Activated T-cell treated with anti-CD3 and anti-CD28 coated beads, Interleukin-2, amount 50 U/mL, for 72 hours (primary cell): ENCODE measurements around the gene CALHM3. TPM values are rescaled to one million over a fixed set of nuclear protein-coding genes. Genes with fewer than 3 reads are reported as not detected.
A peak's percentile ranks its signal among the peaks of the same experiment; 100 is the strongest.

Experiments
- ATAC-seq, 2 donors: fragments of 150-1000 bp; cut with Tn5 transposase; replicated peaks in 1 of 2; 2 replicates each; pipeline ENCODE4 v1.10.0; 2021; ENCODE audit warnings: moderate library complexity in 2 of 2, mild to moderate bottlenecking in 1 of 2
- DNase-seq, 2 donors: peaks; one replicate each; pipeline ENCODE4 v3.0.0; 2021 to 2022; ENCODE audit warnings: mixed read lengths in 1 of 2
- H3K27ac Mint-ChIP-seq: one replicate; pipeline ENCODE4 v1.8.0; 2022; ENCODE audit warnings: mild to moderate bottlenecking, moderate library complexity, mixed read lengths
- H3K27me3 Mint-ChIP-seq: one replicate; pipeline ENCODE4 v1.8.0; 2022; ENCODE audit warnings: low read depth, mixed read lengths
- H3K36me3 Mint-ChIP-seq, 2 donors: one replicate each; pipeline ENCODE4 v1.8.0; 2022; ENCODE audit warnings: mixed read lengths in 2 of 2, mild to moderate bottlenecking in 1 of 2; ENCODE audit not compliant: insufficient read depth in 2 of 2
- H3K4me1 Mint-ChIP-seq: one replicate; pipeline ENCODE4 v1.8.0; 2022; ENCODE audit warnings: low read depth, mixed read lengths
- H3K4me3 Mint-ChIP-seq, 2 donors: one replicate each; pipeline ENCODE4 v1.8.0; 2022; ENCODE audit warnings: mild to moderate bottlenecking in 2 of 2, mixed read lengths in 2 of 2, moderate library complexity in 2 of 2
- H3K9me3 Mint-ChIP-seq, 2 donors: one replicate each; pipeline ENCODE4 v1.8.0; 2022; ENCODE audit warnings: mixed read lengths in 2 of 2
- total RNA-seq, 2 donors: library from RNA; stranded (reverse); gene quantifications; one replicate each; pipeline ENCODE4 v1.2.3, GENCODE V29; 2022

CALHM3 gene
- total RNA-seq, 2 donors from 2014 or later = not detected

- Mint-ChIP-seq H3K9me3 (no peaks in the 10 kb centered on the region), H3K4me3 (no peak overlapping the region), H3K27ac (no peak overlapping the region), H3K27me3 (no peaks in the 10 kb centered on the region), H3K4me1 (peaks cover 21% of the 10 kb centered on the region), H3K36me3 (peaks cover 13 to 22% of the 10 kb centered on the region in 2 donors)
- no peak for ATAC-seq
- no peak for DNase-seq
Measured at GRCh38 chr10:103447187-103447586, 31.9 kb downstream of the CALHM3 start.

GRCh38 chr10:103445767-103446567 lies 33.1 kb downstream of the CALHM3 start:
- no peak overlapping the region for H3K27ac Mint-ChIP-seq
- H3K27me3 Mint-ChIP-seq = no peaks in the 10 kb centered on the region
- peaks cover 13 to 24% of the 10 kb centered on the region in 2 donors for H3K36me3 Mint-ChIP-seq
- DNase-seq = no peak
- no peak for ATAC-seq
- H3K4me1 Mint-ChIP-seq = peaks cover 21% of the 10 kb centered on the region
- no peaks in the 10 kb centered on the region for H3K9me3 Mint-ChIP-seq
- no peak overlapping the region for H3K4me3 Mint-ChIP-seq

GRCh38 chr10:103445366-103445765 lies 33.7 kb downstream of the CALHM3 start:
- Mint-ChIP-seq H3K36me3 (peaks cover 13 to 24% of the 10 kb centered on the region in 2 donors), H3K4me3 (no peak overlapping the region), H3K27ac (no peak overlapping the region), H3K9me3 (no peaks in the 10 kb centered on the region), H3K27me3 (no peaks in the 10 kb centered on the region), H3K4me1 (peaks cover 21% of the 10 kb centered on the region)
- DNase-seq (no peak), ATAC-seq (no peak)

- Mint-ChIP-seq H3K4me3 (no peak overlapping the region), H3K27ac (no peak overlapping the region), H3K4me1 (peaks cover 16% of the 10 kb centered on the region), H3K27me3 (no peaks in the 10 kb centered on the region), H3K36me3 (peaks cover 12 to 26% of the 10 kb centered on the region in 2 donors), H3K9me3 (no peaks in the 10 kb centered on the region)
- DNase-seq (no peak), ATAC-seq (no peak)
Measured at GRCh38 chr10:103444478-103444877, 34.6 kb downstream of the CALHM3 start.

- Mint-ChIP-seq H3K27me3 (no peaks in the 10 kb centered on the region), H3K27ac (no peak overlapping the region), H3K4me1 (peaks cover 9% of the 10 kb centered on the region), H3K4me3 (no peak overlapping the region), H3K9me3 (no peaks in the 10 kb centered on the region), H3K36me3 (peaks cover 10 to 20% of the 10 kb centered on the region in 2 donors)
- ATAC-seq = no peak
- DNase-seq = no peak
Measured at GRCh38 chr10:103443475-103444185, 35.4 kb downstream of the CALHM3 start.

- no peak for ATAC-seq
- DNase-seq = no peak
- Mint-ChIP-seq H3K4me1 (peaks cover 7% of the 10 kb centered on the region), H3K27ac (peak overlapping the region; percentile 6), H3K36me3 (peaks cover 13 to 23% of the 10 kb centered on the region in 2 donors), H3K9me3 (no peaks in the 10 kb centered on the region), H3K4me3 (no peak overlapping the region), H3K27me3 (no peaks in the 10 kb centered on the region)
Measured at GRCh38 chr10:103442031-103442461, 37.0 kb downstream of the CALHM3 start.

GRCh38 chr10:103441611-103442010 lies 37.4 kb downstream of the CALHM3 start:
- no peak for DNase-seq
- H3K27ac Mint-ChIP-seq = peak overlapping the region; percentile 6

GRCh38 chr10:103441206-103441605 lies 37.8 kb downstream of the CALHM3 start:
- Mint-ChIP-seq H3K36me3 (peaks cover 17 to 29% of the 10 kb centered on the region in 2 donors), H3K27me3 (no peaks in the 10 kb centered on the region), H3K4me1 (peaks cover 7% of the 10 kb centered on the region), H3K27ac (no peak overlapping the region), H3K9me3 (no peaks in the 10 kb centered on the region), H3K4me3 (no peak overlapping the region)
- ATAC-seq = no peak
- no peak for DNase-seq

More at GRCh38 chr10:103441611-103442010, 37.4 kb downstream of the CALHM3 start:
- ATAC-seq = no peak
- Mint-ChIP-seq H3K4me3 (no peak overlapping the region), H3K9me3 (no peaks in the 10 kb centered on the region), H3K36me3 (peaks cover 15 to 28% of the 10 kb centered on the region in 2 donors), H3K27me3 (no peaks in the 10 kb centered on the region), H3K4me1 (peaks cover 7% of the 10 kb centered on the region)

GRCh38 chr10:103440416-103440815 lies 38.6 kb downstream of the CALHM3 start:
- no peak for ATAC-seq
- H3K27ac Mint-ChIP-seq = peak overlapping the region; percentile 43
- no peak for DNase-seq
- H3K4me3 Mint-ChIP-seq = no peak overlapping the region
- peaks cover 17 to 29% of the 10 kb centered on the region in 2 donors for H3K36me3 Mint-ChIP-seq
- H3K27me3 Mint-ChIP-seq = no peaks in the 10 kb centered on the region
- peaks cover 7% of the 10 kb centered on the region for H3K4me1 Mint-ChIP-seq
- H3K9me3 Mint-ChIP-seq = no peaks in the 10 kb centered on the region

- no peak for ATAC-seq
- no peak overlapping the region for H3K4me3 Mint-ChIP-seq
- no peak overlapping the region for H3K27ac Mint-ChIP-seq
- H3K27me3 Mint-ChIP-seq = no peaks in the 10 kb centered on the region
- H3K4me1 Mint-ChIP-seq = peaks cover 7% of the 10 kb centered on the region
- no peaks in the 10 kb centered on the region for H3K9me3 Mint-ChIP-seq
- peaks cover 14 to 30% of the 10 kb centered on the region in 2 donors for H3K36me3 Mint-ChIP-seq
- DNase-seq = no peak
Measured at GRCh38 chr10:103439776-103440175, 39.3 kb downstream of the CALHM3 start.

GRCh38 chr10:103433858-103434257 lies 45.2 kb downstream of the CALHM3 start:
- H3K9me3 Mint-ChIP-seq = no peaks in the 10 kb centered on the region
- no peak for ATAC-seq

GRCh38 chr10:103431902-103432301 lies 47.1 kb downstream of the CALHM3 start:
- Mint-ChIP-seq H3K27ac (no peak overlapping the region), H3K4me3 (no peak overlapping the region), H3K4me1 (peaks cover 27% of the 10 kb centered on the region), H3K36me3 (peaks cover 6 to 30% of the 10 kb centered on the region in 2 donors), H3K27me3 (no peaks in the 10 kb centered on the region), H3K9me3 (no peaks in the 10 kb centered on the region)
- ATAC-seq = no peak
- no peak for DNase-seq

More at GRCh38 chr10:103433858-103434257, 45.2 kb downstream of the CALHM3 start:
- Mint-ChIP-seq H3K4me3 (no peak overlapping the region), H3K36me3 (peaks cover 12 to 28% of the 10 kb centered on the region in 2 donors), H3K4me1 (peaks cover 16% of the 10 kb centered on the region), H3K27me3 (no peaks in the 10 kb centered on the region), H3K27ac (no peak overlapping the region)
- DNase-seq = no peak

- H3K36me3 Mint-ChIP-seq = peaks cover 7 to 29% of the 10 kb centered on the region in 2 donors
- DNase-seq (no peak), ATAC-seq (peak; percentile 32 to 80)
- no peaks in the 10 kb centered on the region for H3K27me3 Mint-ChIP-seq
- peaks cover 27% of the 10 kb centered on the region for H3K4me1 Mint-ChIP-seq
- peak overlapping the region; percentile 2 to 23 for H3K4me3 Mint-ChIP-seq
- no peaks in the 10 kb centered on the region for H3K9me3 Mint-ChIP-seq
- H3K27ac Mint-ChIP-seq = peak overlapping the region; percentile 26
Measured at GRCh38 chr10:103429647-103430046, 49.4 kb downstream of the CALHM3 start.
